ENCODE measurements around the gene SIAH2. TPM values are rescaled to one million over a fixed set of nuclear protein-coding genes. Genes with fewer than 3 reads are reported as not detected.

Gene SIAH2
- total and polyA plus RNA-seq, 2 of the 8 experiments (the other 6 are each of a cell fraction or from before 2014, with no cell fraction given) = 23.9 to 34.2 TPM

GRCh38 chr3:150805354-150805753, 42.4 kb upstream of the SIAH2 start:
- no peak overlapping the region for H2AFZ ChIP-seq (ENCODE audit: low read length)
- H3K4me1 ChIP-seq (replicated peaks in 1 of 4; ENCODE audit: control insufficient read depth in 3 of 4, insufficient read depth in 4 of 4, low read length in 3 of 4) = peaks cover 0 to 17% (median 10%) of the 10 kb centered on the region in 4 experiments; a peak in 4 of 7 replicates
- FAIRE-seq (no peak), DNase-seq (ENCODE audit: low read depth in 1 of 2, low spot score in 2 of 2) (no peak)
- no peaks in the 10 kb centered on the region for H3K79me1 ChIP-seq (ENCODE audit: low read depth, low read length)
- H3K27me3 ChIP-seq (replicated peaks in 1 of 4; ENCODE audit: control insufficient read depth in 3 of 4, extremely low read depth in 1 of 4, insufficient read depth in 3 of 4, low read length in 3 of 4) = no peaks in the 10 kb centered on the region; a peak in 1 of 7 replicates
- CTCF ChIA-PET (ENCODE audit: partially characterized antibody) = interaction anchor here (1.2 to 3.3 kb wide), 3 partner anchors 17 to 59 kb away, joined by 3 to 20 read pairs (median 3); no protein-coding TSS in a partner anchor
- H3K56ac ChIP-seq (replicated peaks; ENCODE audit: insufficient read length, low read depth, low read length) = no peak overlapping the region
- no peak overlapping the region; a peak in 1 of 4 replicates for H3K4me2 ChIP-seq (ENCODE audit: insufficient read depth in 1 of 2, low read depth in 2 of 2, low read length in 2 of 2)
- peak overlapping the region; percentile 66 for H4K91ac ChIP-seq (replicated peaks; ENCODE audit: insufficient read length, low read length)
- peak overlapping the region; percentile 61; the same call in 1 of the 2 replicates for H2BK12ac ChIP-seq (ENCODE audit: low read depth, low read length)
- peak overlapping the region; percentile 92 for H2BK20ac ChIP-seq (ENCODE audit: low read length)
- H3K14ac ChIP-seq (ENCODE audit: insufficient read length) = no peak overlapping the region
- H3K4ac ChIP-seq (replicated peaks; ENCODE audit: insufficient read length, low read depth, low read length) = peak overlapping the region; percentile 32
- H2AK5ac ChIP-seq (ENCODE audit: low read depth, low read length) = no peak overlapping the region
- no peaks in the 10 kb centered on the region for H3K79me2 ChIP-seq (ENCODE audit: control insufficient read depth in 1 of 2, insufficient read depth in 2 of 2, low read length in 2 of 2)
- no peak overlapping the region for H4K8ac ChIP-seq (ENCODE audit: extremely low read depth, insufficient read depth, low read length)
- no peaks in the 10 kb centered on the region for H3K36me3 ChIP-seq (ENCODE audit: control insufficient read depth in 2 of 4, insufficient read depth in 4 of 4, low read length in 3 of 4)
- peak overlapping the region; percentile 86 for H2BK120ac ChIP-seq (replicated peaks; ENCODE audit: low read depth, low read length)
- WGBS, 2 experiments (ENCODE audit: extremely low coverage in 1 of 2, insufficient coverage in 1 of 2, insufficient read length in 1 of 2, insufficient replicate concordance in 2 of 2, low coverage in 1 of 2, low lambda C conversion rate in 2 of 2, missing lambda C conversion rate in 1 of 2) = 73% methylated on average over 2 of the region's 2 CpGs; no CpG with 5 or more reads in 1 of the 2 experiments
- no peak overlapping the region for H3K4me3 ChIP-seq (ENCODE audit: extremely low read depth in 1 of 4, insufficient read depth in 2 of 4, low read depth in 3 of 4, low read length in 4 of 4)
- H3K23me2 ChIP-seq (ENCODE audit: low read depth, low read length) = no peaks in the 10 kb centered on the region
- H4K20me1 ChIP-seq (replicated peaks in 1 of 2; ENCODE audit: control insufficient read depth in 1 of 2, insufficient read depth in 2 of 2, low read length in 2 of 2) = no peaks in the 10 kb centered on the region
- no peak overlapping the region for H3K23ac ChIP-seq (ENCODE audit: insufficient read length)
- H2BK5ac ChIP-seq (ENCODE audit: low read depth, low read length) = no peak overlapping the region; the same call in 1 of the 2 replicates
- H3K18ac ChIP-seq (ENCODE audit: extremely low read depth, low read length) = peak overlapping the region; percentile 36
- no peaks in the 10 kb centered on the region for H3K9me3 ChIP-seq (ENCODE audit: insufficient read depth in 2 of 2, low read depth in 1 of 2, low read length in 1 of 2)
- POLR2A ChIA-PET (ENCODE audit: partially characterized antibody) = interaction anchor here (0.9 to 1.2 kb wide), 3 partner anchors 13 to 41 kb away, joined by 3 to 5 read pairs (median 3); no protein-coding TSS in a partner anchor
- H2BK15ac ChIP-seq (ENCODE audit: low read length) = no peak overlapping the region
- H4K5ac ChIP-seq (ENCODE audit: insufficient read length, low read depth, low read length) = peak overlapping the region; percentile 26
- no peak overlapping the region for H3K9ac ChIP-seq (replicated peaks in 1 of 4; ENCODE audit: extremely low read depth in 1 of 4, low read depth in 3 of 4, low read length in 3 of 4)
- no peak overlapping the region for H3K27ac ChIP-seq (ENCODE audit: low read depth, low read length)
- no peak for TF ChIP-seq RBBP5 (IDR thresholded peaks at IDR 0.05; ENCODE audit: borderline replicate concordance, low read depth, low read length)
- no peak for TF ChIP-seq EZH2 (IDR thresholded peaks at IDR 0.05; ENCODE audit: low read depth, low read length, severe bottlenecking)
- no peak for TF ChIP-seq BCL11A (IDR thresholded peaks at IDR 0.05; ENCODE audit: low read depth in 2 of 2, low read length in 2 of 2)
- no peak for TF ChIP-seq EP300 (IDR thresholded peaks at IDR 0.05; ENCODE audit: borderline replicate concordance in 1 of 2, low read depth in 2 of 2, low read length in 2 of 2)
- TF ChIP-seq ASH2L (IDR thresholded peaks at IDR 0.05; ENCODE audit: low read length) = no peak
- no peak for TF ChIP-seq GTF2F1 (IDR thresholded peaks at IDR 0.05; ENCODE audit: borderline replicate concordance, low read depth, low read length)
- no peak for TF ChIP-seq RFX5 (IDR thresholded peaks at IDR 0.05; ENCODE audit: borderline replicate concordance, low read depth, low read length)
- TF ChIP-seq TAF1 (IDR thresholded peaks at IDR 0.05; ENCODE audit: low read depth, low read length) = no peak
- no peak for TF ChIP-seq SIN3A (conservative IDR thresholded peaks at IDR 0.05 in 1 of 2, IDR thresholded peaks at IDR 0.05 in 1 of 2; ENCODE audit: low read depth in 1 of 2, low read length in 2 of 2)
